CD4-positive, alpha-beta T cell (primary cell): ENCODE measurements around the gene LDLRAD2. TPM values are rescaled to one million over a fixed set of nuclear protein-coding genes. Genes with fewer than 3 reads are reported as not detected.

ENCODE experiments used
- ATAC-seq: fragments of 200-7000 bp; cut with Tn5 transposase; one replicate; pipeline ENCODE4 v1.10.0; 2022; ENCODE audit warnings: mild to moderate bottlenecking; ENCODE audit not compliant: poor library complexity
- CTCF ChIA-PET: fragments of 350-600 bp; sonication (Branson Sonifier 250); formaldehyde crosslinking; loops from one replicate; lab custom pipeline; 2021; ENCODE audit warnings: antibody characterized with exemption, inconsistent platforms; lab: Charles Lee
- POLR2A ChIA-PET: fragments of 350-600 bp; sonication (Branson Sonifier 250); formaldehyde crosslinking; loops from one replicate; lab custom pipeline; 2021; ENCODE audit warnings: antibody characterized with exemption, inconsistent platforms; lab: Charles Lee
- DNase-seq, 14 experiments: peaks; one replicate each; pipeline ENCODE4 v3.0.0-alpha.2; 2013 to 2020; ENCODE audit warnings: mixed read lengths in 2 of 14
- H3K27ac ChIP-seq, 2 donors: one replicate each; pipeline versions ENCODE4 v1.5.1 to v1.7.0; 2013; ENCODE audit warnings: low read length in 2 of 2, low read depth in 1 of 2, mild to moderate bottlenecking in 1 of 2
- H3K27me3 ChIP-seq, 2 experiments: 1 replicate in 1 of 2; 2 replicates in 1 of 2; pipeline versions ENCODE4 v1.6.1 to v1.7.0; 2013; ENCODE audit warnings: low read length in 2 of 2, control low read depth in 1 of 2, mild to moderate bottlenecking in 1 of 2, moderate library complexity in 1 of 2; ENCODE audit not compliant: insufficient read depth in 2 of 2, control insufficient read depth in 1 of 2
- H3K36me3 ChIP-seq: one replicate; pipeline ENCODE4 v1.6.1; 2013; ENCODE audit warnings: low read length, control low read depth; ENCODE audit not compliant: insufficient read depth
- H3K4me1 ChIP-seq: one replicate; pipeline ENCODE4 v1.6.1; 2013; ENCODE audit warnings: low read length, control low read depth; ENCODE audit not compliant: insufficient read depth
- H3K4me3 ChIP-seq: one replicate; pipeline ENCODE4 v1.5.1; 2013; ENCODE audit warnings: mild to moderate bottlenecking, low read length, moderate library complexity
- H3K9me3 ChIP-seq, 2 experiments: 1 replicate in 1 of 2; 2 replicates in 1 of 2; pipeline versions ENCODE4 v1.6.1 to v1.7.0; 2013; ENCODE audit warnings: low read length in 2 of 2, mild to moderate bottlenecking in 2 of 2, control low read depth in 1 of 2, moderate library complexity in 1 of 2; ENCODE audit not compliant: control insufficient read depth in 1 of 2, insufficient read depth in 1 of 2
- H3K27ac Mint-ChIP-seq: one replicate; pipeline ENCODE4 v1.8.0; 2020; ENCODE audit warnings: mixed read lengths
- H3K27me3 Mint-ChIP-seq: one replicate; pipeline ENCODE4 v1.8.0; 2021; ENCODE audit warnings: mixed read lengths
- H3K36me3 Mint-ChIP-seq: one replicate; pipeline ENCODE4 v1.8.0; 2021; ENCODE audit warnings: low read depth, mixed read lengths
- H3K4me1 Mint-ChIP-seq: one replicate; pipeline ENCODE4 v1.8.0; 2021; ENCODE audit warnings: low read depth, mixed read lengths
- H3K4me3 Mint-ChIP-seq: one replicate; pipeline ENCODE4 v1.8.0; 2020; ENCODE audit warnings: mild to moderate bottlenecking, mixed read lengths
- H3K9me3 Mint-ChIP-seq: one replicate; pipeline ENCODE4 v1.8.0; 2020; ENCODE audit warnings: mixed read lengths
- CTCF ChIP-seq: fragments of 200-600 bp; IDR thresholded peaks from one replicate; pipeline ENCODE4 v1.8.0; 2022; ENCODE audit warnings: antibody characterized with exemption, mild to moderate bottlenecking
- intact Hi-C, 2 experiments: fragments of 100-400 bp; cut with DNase I in 1 of 2; cut with micrococcal nuclease in 1 of 2; formaldehyde crosslinking; loops; one replicate each; pipeline versions ENCODE4 v1.15.1 to v1.9.0; 2023 to 2025; cut with DNase I, micrococcal nuclease
- total RNA-seq, 174 experiments: library from RNA in 2 of 174; stranded (reverse) in 2 of 174; gene quantifications; one replicate each; pipeline ENCODE4 v1.2.3 and lab custom pipeline; 2021 to 2026

Gene LDLRAD2
- total RNA-seq, 2 experiments from 2014 or later: not detected

DNA sequence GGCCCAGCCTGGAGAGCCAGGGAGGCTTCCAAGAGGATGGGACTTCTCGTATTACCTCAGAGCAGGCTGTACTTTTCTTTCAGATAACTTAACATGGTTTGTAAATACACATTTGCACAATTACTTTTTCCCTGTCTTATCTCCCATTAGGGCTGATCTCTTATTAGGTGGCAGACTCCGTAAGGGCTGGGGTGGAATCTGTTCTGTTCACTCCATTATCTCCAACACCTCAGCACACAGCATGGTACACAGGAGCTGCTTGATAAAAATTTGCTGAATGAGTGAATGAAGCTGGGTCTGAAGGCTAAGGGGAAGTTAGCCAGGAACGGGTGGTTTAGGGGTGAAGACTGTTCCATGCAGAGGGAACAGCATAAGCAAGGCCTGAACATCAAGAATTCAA, 48.9 kb downstream of the LDLRAD2 start:
- ChIA-PET POLR2A (no interaction called here), CTCF (no interaction called here)
- no peaks in the 10 kb centered on the region for H3K36me3 ChIP-seq
- H3K27ac ChIP-seq: no peak overlapping the region
- Mint-ChIP-seq H3K4me1 (peaks cover 4% of the 10 kb centered on the region), H3K9me3 (no peaks in the 10 kb centered on the region), H3K27ac (no peak overlapping the region), H3K36me3 (peaks cover 13% of the 10 kb centered on the region), H3K27me3 (no peaks in the 10 kb centered on the region), H3K4me3 (no peak overlapping the region)
- no peak overlapping the region for H3K4me3 ChIP-seq
- no peaks in the 10 kb centered on the region for H3K27me3 ChIP-seq
- H3K4me1 ChIP-seq: no peaks in the 10 kb centered on the region
- TF ChIP-seq CTCF: no peak
- intact Hi-C loops: no loop called here
- peaks cover 0 to 11% of the 10 kb centered on the region in 2 experiments for H3K9me3 ChIP-seq
- DNase-seq (no peak), ATAC-seq (no peak)

GRCh38 chr1:21861602-21862429, 49.8 kb downstream of the LDLRAD2 start:
- DNase-seq (no peak), ATAC-seq (no peak)
- Histone ChIP-seq H3K4me3 (no peak overlapping the region), H3K36me3 (no peaks in the 10 kb centered on the region), H3K27me3 (no peaks in the 10 kb centered on the region), H3K4me1 (no peaks in the 10 kb centered on the region), H3K27ac (no peak overlapping the region), H3K9me3 (peaks cover 0 to 11% of the 10 kb centered on the region in 2 experiments)
- Mint-ChIP-seq H3K4me1 (peaks cover 4% of the 10 kb centered on the region), H3K27me3 (no peaks in the 10 kb centered on the region), H3K9me3 (no peaks in the 10 kb centered on the region), H3K36me3 (peaks cover 13% of the 10 kb centered on the region), H3K4me3 (no peak overlapping the region), H3K27ac (no peak overlapping the region)
- intact Hi-C loops: no loop called here
- POLR2A ChIA-PET: no interaction called here
- no peak for TF ChIP-seq CTCF
- CTCF ChIA-PET: interaction anchor here (0.7 kb wide), 1 partner anchor 27 kb away, joined by 3 read pairs; no protein-coding TSS in a partner anchor

DNA sequence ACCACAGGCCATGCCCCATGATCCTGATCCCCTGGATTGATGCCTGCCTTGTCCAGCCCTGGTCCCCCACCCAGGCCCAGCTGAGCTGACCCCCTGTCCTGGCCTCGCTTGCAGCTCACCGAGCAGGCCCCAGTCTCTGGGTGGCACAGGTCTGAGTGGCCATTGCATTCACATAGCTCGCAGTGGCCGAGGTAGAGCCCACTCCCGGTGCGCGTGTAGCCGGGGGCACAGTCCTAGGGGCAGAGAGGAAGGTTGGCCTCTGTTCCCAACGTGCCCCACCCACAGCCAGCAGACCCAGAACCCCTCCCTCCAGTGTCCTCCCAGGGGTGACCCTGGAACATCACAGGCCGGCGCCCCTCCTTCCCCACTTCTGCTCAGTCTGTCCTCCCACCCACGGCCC, 51.9 kb downstream of the LDLRAD2 start:
- Mint-ChIP-seq H3K27ac (no peak overlapping the region), H3K36me3 (peaks cover 13% of the 10 kb centered on the region), H3K4me3 (no peak overlapping the region), H3K9me3 (no peaks in the 10 kb centered on the region), H3K4me1 (no peaks in the 10 kb centered on the region), H3K27me3 (no peaks in the 10 kb centered on the region)
- Histone ChIP-seq H3K4me3 (no peak overlapping the region), H3K4me1 (no peaks in the 10 kb centered on the region), H3K27me3 (no peaks in the 10 kb centered on the region), H3K36me3 (no peaks in the 10 kb centered on the region), H3K27ac (no peak overlapping the region), H3K9me3 (peaks cover 0 to 11% of the 10 kb centered on the region in 2 experiments)
- DNase-seq (no peak), ATAC-seq (no peak)
- ChIA-PET CTCF (no interaction called here), POLR2A (no interaction called here)
- TF ChIP-seq CTCF: no peak
- intact Hi-C loops: no loop called here
